Glutamatergic neuron (in vitro differentiated cells): ENCODE data around the gene SERAC1. TPM values are rescaled to one million over a fixed set of nuclear protein-coding genes. Genes with fewer than 3 reads are reported as not detected.

Experiments
- DNase-seq: peaks from one replicate; pipeline ENCODE4 v3.0.0; 2022
- H3K27ac Mint-ChIP-seq: one replicate; pipeline ENCODE4 v1.8.0; 2020; ENCODE audit warnings: mild to moderate bottlenecking, mixed read lengths, inconsistent platforms; ENCODE audit not compliant: unreplicated experiment
- H3K27me3 Mint-ChIP-seq: one replicate; pipeline ENCODE4 v1.8.0; 2020; ENCODE audit warnings: mild to moderate bottlenecking, moderate library complexity, mixed read lengths, inconsistent platforms; ENCODE audit not compliant: unreplicated experiment
- H3K36me3 Mint-ChIP-seq: one replicate; pipeline ENCODE4 v1.8.0; 2020; ENCODE audit warnings: mild to moderate bottlenecking, mixed read lengths, inconsistent platforms; ENCODE audit not compliant: unreplicated experiment
- H3K4me1 Mint-ChIP-seq: one replicate; pipeline ENCODE4 v1.8.0; 2020; ENCODE audit warnings: mild to moderate bottlenecking, low read depth, mixed read lengths, inconsistent platforms; ENCODE audit not compliant: unreplicated experiment
- H3K4me3 Mint-ChIP-seq: one replicate; pipeline ENCODE4 v1.8.0; 2020; ENCODE audit warnings: mild to moderate bottlenecking, mixed read lengths, inconsistent platforms; ENCODE audit not compliant: unreplicated experiment
- H3K9me3 Mint-ChIP-seq: one replicate; pipeline ENCODE4 v1.8.0; 2020; ENCODE audit warnings: mild to moderate bottlenecking, moderate library complexity, mixed read lengths, inconsistent platforms; ENCODE audit not compliant: unreplicated experiment
- total RNA-seq: library from RNA; stranded (reverse); fragmentation: NEBNext Ultra II Directional; extraction: Animal tissue kit (Norgen Biotek cat#: 25700); gene quantifications from one replicate; pipeline ENCODE4 v1.2.1, GENCODE V29; 2021; ENCODE audit not compliant: unreplicated experiment
- TF ChIP-seq, protein P1 (sequence below): fragments of 200-600 bp; sonication (generic); IDR thresholded peaks from one replicate; pipeline ENCODE4 v1.5.0; 2021; ENCODE audit not compliant: partially characterized antibody, unreplicated experiment

SERAC1 gene
- total RNA-seq, 1 donor from 2014 or later: 29.7 TPM

DNA sequence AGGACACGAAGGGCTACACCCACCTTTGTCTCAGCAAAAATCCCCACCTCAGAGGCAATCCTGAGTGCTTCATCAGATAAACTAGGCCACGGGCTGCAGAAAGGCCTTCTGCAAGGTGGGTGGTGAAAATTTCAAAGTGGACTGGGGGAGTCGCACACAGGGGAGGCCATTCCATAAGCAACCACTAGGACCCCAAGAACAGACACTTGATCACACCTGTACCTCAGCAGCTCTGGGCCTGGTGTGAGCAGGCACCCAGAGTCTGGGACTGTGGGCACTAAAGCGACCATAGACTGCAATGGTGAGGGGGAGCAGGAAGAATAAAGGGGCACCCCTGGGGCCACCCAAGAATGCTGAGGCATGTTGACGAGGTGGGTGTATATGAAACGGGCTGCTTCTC is 52.6 kb downstream of the SERAC1 start:
- TF ChIP-seq, protein P1, sequence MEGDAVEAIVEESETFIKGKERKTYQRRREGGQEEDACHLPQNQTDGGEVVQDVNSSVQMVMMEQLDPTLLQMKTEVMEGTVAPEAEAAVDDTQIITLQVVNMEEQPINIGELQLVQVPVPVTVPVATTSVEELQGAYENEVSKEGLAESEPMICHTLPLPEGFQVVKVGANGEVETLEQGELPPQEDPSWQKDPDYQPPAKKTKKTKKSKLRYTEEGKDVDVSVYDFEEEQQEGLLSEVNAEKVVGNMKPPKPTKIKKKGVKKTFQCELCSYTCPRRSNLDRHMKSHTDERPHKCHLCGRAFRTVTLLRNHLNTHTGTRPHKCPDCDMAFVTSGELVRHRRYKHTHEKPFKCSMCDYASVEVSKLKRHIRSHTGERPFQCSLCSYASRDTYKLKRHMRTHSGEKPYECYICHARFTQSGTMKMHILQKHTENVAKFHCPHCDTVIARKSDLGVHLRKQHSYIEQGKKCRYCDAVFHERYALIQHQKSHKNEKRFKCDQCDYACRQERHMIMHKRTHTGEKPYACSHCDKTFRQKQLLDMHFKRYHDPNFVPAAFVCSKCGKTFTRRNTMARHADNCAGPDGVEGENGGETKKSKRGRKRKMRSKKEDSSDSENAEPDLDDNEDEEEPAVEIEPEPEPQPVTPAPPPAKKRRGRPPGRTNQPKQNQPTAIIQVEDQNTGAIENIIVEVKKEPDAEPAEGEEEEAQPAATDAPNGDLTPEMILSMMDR: peak; percentile 18
- peaks cover 43% of the 10 kb centered on the region for H3K4me1 Mint-ChIP-seq
- DNase-seq: no peak
- peaks cover 5% of the 10 kb centered on the region for H3K27me3 Mint-ChIP-seq
- H3K36me3 Mint-ChIP-seq: peaks cover 7% of the 10 kb centered on the region
- H3K9me3 Mint-ChIP-seq: peaks cover 4% of the 10 kb centered on the region
- no peak overlapping the region for H3K4me3 Mint-ChIP-seq
- H3K27ac Mint-ChIP-seq: no peak overlapping the region

DNA sequence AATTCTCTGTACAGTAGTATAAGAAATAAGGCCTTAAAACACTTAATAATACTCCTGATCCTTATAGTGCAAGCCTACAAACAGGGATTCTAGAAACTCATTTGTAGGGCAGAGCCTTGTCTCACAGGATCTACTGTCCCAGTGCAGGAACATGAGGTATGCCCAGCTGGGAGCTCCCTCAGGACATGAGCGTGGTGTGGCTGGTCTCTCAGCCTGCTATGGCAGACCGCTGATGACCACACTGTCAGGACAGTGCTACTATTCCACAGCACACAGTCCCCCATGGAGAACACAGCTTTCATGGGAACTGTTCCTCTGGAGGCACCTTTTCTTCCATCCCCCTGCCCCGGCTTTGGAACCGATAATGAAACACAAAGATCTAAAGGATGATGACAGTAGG is 53.0 kb downstream of the SERAC1 start:
- peak; percentile 33 for DNase-seq
- TF ChIP-seq, protein P1: no peak
- Mint-ChIP-seq H3K36me3 (peaks cover 7% of the 10 kb centered on the region), H3K4me3 (no peak overlapping the region), H3K27me3 (peaks cover 5% of the 10 kb centered on the region), H3K9me3 (peaks cover 4% of the 10 kb centered on the region), H3K27ac (no peak overlapping the region), H3K4me1 (peaks cover 41% of the 10 kb centered on the region)

DNA sequence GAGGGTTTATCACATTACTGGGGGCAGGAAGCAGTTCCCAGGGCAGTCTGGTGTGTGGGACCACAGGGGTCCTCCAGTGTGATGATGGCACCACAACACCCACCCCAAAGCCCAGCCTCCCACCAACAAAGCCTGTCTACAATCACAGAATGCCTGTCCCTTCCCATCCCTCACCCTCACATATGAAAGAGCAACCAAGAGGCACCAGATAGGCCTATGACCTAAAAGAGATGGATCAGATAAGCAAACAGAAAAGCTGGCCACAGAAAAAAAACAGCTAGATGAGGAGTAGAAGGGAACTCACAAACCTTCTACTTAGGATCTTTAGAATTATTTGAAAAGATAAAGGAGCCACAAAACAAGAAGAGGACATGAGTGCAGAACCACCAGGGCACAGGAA is 54.3 kb downstream of the SERAC1 start:
- Mint-ChIP-seq H3K36me3 (peaks cover 16% of the 10 kb centered on the region), H3K4me1 (peaks cover 36% of the 10 kb centered on the region), H3K27ac (peak overlapping the region; percentile 37), H3K9me3 (peaks cover 5% of the 10 kb centered on the region), H3K27me3 (peaks cover 5% of the 10 kb centered on the region), H3K4me3 (no peak overlapping the region)
- TF ChIP-seq, protein P1: no peak
- DNase-seq: no peak

DNA sequence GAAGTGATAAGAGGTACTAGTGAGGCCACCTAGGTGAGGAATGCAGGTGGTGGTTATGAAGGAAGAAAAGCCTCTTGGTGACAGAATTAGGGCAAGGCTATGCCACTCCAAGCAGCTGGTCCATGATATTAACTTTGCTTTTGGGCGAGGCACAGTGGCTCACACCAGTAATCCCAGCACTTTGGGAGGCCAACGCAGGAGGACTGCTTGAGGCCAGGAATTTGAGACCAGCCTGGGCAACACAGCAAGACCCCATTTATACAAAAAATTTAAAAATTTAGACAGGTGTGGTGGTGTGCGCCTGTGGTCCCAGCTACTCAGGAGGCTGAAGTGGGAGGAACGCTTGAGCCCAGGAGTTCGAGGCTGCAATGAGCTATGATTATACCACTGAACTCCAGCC is 56.1 kb downstream of the SERAC1 start:
- peaks cover 3% of the 10 kb centered on the region for H3K9me3 Mint-ChIP-seq
- no peaks in the 10 kb centered on the region for H3K27me3 Mint-ChIP-seq
- peaks cover 16% of the 10 kb centered on the region for H3K36me3 Mint-ChIP-seq
- H3K4me3 Mint-ChIP-seq: no peak overlapping the region
- TF ChIP-seq, protein P1: no peak
- H3K27ac Mint-ChIP-seq: no peak overlapping the region
- peaks cover 21% of the 10 kb centered on the region for H3K4me1 Mint-ChIP-seq
- DNase-seq: no peak

DNA sequence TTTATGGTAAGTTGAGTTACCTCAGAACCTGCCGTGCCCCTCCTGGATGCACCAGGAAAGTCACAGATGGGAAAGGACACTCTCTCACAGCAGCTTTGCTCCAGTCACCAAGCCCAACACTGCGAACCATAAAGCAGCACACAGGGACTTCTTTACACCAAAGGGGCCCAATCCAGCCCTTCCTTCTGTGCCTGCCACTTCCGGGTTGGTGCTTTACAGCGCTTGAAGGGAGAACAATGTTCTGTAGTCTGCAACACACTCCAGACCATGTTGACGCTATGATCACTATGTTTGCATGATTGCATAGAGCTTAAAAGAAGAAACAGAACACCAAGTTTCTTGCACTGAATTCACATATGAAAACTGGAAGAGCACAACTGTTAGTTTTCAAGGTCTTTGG is 57.1 kb downstream of the SERAC1 start:
- Mint-ChIP-seq H3K27ac (no peak overlapping the region), H3K9me3 (peaks cover 3% of the 10 kb centered on the region), H3K27me3 (no peaks in the 10 kb centered on the region), H3K4me3 (no peak overlapping the region), H3K4me1 (peaks cover 21% of the 10 kb centered on the region), H3K36me3 (peaks cover 16% of the 10 kb centered on the region)
- DNase-seq: no peak
- TF ChIP-seq, protein P1: no peak
